HS-5 (cell line): ENCODE results near the gene TTC28.

Experiments
- DNase-seq: peaks from one replicate; pipeline ENCODE4 v3.0.0-alpha.2; 2012; ENCODE audit warnings: low read depth

The TTC28 gene

GRCh38 chr22:28139961-28140360 is 539.7 kb downstream of the TTC28 start:
- DNase-seq = peak; percentile 88

GRCh38 chr22:28139516-28139915 is 540.1 kb downstream of the TTC28 start:
- no peak for DNase-seq

GRCh38 chr22:28137036-28137435 is 542.6 kb downstream of the TTC28 start:
- DNase-seq = no peak

- no peak for DNase-seq
Observed at GRCh38 chr22:28132466-28132865, 547.2 kb downstream of the TTC28 start.

- no peak for DNase-seq
Observed at GRCh38 chr22:28129319-28129962, 550.2 kb downstream of the TTC28 start.

- DNase-seq = no peak
Observed at GRCh38 chr22:28128827-28129226, 550.8 kb downstream of the TTC28 start.

- DNase-seq = no peak
Observed at GRCh38 chr22:28125799-28126198, 553.8 kb downstream of the TTC28 start.

- no peak for DNase-seq
Observed at GRCh38 chr22:28123989-28124766, 555.5 kb downstream of the TTC28 start.

- no peak for DNase-seq
Observed at GRCh38 chr22:28120691-28121592, 558.7 kb downstream of the TTC28 start.

GRCh38 chr22:28118957-28119631 is 560.5 kb downstream of the TTC28 start:
- no peak for DNase-seq

GRCh38 chr22:28116219-28116673 is 563.4 kb downstream of the TTC28 start:
- peak; percentile 88 for DNase-seq

- no peak for DNase-seq
Observed at GRCh38 chr22:28115426-28115825, 564.2 kb downstream of the TTC28 start.

- DNase-seq = no peak
Observed at GRCh38 chr22:28112548-28113043, 567.0 kb downstream of the TTC28 start.

GRCh38 chr22:28112190-28112544 is 567.5 kb downstream of the TTC28 start:
- no peak for DNase-seq

- DNase-seq = peak; percentile 48
Observed at GRCh38 chr22:28111501-28112189, 568.0 kb downstream of the TTC28 start.

- DNase-seq = no peak
Observed at GRCh38 chr22:28108851-28109250, 570.8 kb downstream of the TTC28 start.

- DNase-seq = no peak
Observed at GRCh38 chr22:28106617-28107016, 573.0 kb downstream of the TTC28 start.

GRCh38 chr22:28105988-28106387 is 573.7 kb downstream of the TTC28 start:
- DNase-seq = no peak

GRCh38 chr22:28105413-28105812 is 574.2 kb downstream of the TTC28 start:
- DNase-seq = no peak

- DNase-seq = no peak
Observed at GRCh38 chr22:28103596-28103995, 576.0 kb downstream of the TTC28 start.

GRCh38 chr22:28102151-28102812 is 577.4 kb downstream of the TTC28 start:
- DNase-seq = no peak
